ENCODE measurements around the gene TMEM169.
A peak's percentile ranks its signal among the peaks of the same experiment; 100 is the strongest.

Gene TMEM169

DNA sequence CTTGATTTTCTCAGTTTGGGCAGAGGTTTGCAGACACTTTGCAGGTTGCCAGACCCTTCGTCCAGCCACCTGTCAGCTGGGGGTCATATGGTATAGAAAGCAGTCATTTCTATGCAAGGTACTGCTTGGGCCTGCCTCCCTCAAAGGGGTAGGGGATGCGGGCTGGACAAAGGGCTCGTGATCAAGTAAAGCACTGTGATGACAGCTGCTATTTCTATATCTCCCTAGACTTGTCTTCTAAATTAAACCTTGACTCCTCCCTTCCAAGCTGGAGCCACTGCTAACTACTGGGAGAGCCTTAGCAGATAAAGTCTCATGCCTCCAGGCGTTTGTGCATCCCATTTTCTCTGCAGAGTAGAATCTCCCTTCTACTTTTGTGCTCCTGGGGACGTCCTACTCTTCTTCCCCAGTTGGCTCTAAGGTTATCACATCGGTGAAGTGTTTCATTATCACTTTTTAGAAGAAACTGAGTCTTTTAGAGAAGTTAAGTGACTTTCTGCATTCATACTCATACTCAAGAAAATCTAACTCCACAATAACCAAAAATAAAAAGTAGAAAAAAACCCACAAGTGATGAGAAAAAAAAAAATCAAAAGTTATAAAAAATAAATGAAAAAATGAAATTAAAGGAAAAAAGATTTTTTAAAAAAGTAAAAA lies 26.7 kb downstream of the TMEM169 start:
- DNase-seq, result no peak

DNA sequence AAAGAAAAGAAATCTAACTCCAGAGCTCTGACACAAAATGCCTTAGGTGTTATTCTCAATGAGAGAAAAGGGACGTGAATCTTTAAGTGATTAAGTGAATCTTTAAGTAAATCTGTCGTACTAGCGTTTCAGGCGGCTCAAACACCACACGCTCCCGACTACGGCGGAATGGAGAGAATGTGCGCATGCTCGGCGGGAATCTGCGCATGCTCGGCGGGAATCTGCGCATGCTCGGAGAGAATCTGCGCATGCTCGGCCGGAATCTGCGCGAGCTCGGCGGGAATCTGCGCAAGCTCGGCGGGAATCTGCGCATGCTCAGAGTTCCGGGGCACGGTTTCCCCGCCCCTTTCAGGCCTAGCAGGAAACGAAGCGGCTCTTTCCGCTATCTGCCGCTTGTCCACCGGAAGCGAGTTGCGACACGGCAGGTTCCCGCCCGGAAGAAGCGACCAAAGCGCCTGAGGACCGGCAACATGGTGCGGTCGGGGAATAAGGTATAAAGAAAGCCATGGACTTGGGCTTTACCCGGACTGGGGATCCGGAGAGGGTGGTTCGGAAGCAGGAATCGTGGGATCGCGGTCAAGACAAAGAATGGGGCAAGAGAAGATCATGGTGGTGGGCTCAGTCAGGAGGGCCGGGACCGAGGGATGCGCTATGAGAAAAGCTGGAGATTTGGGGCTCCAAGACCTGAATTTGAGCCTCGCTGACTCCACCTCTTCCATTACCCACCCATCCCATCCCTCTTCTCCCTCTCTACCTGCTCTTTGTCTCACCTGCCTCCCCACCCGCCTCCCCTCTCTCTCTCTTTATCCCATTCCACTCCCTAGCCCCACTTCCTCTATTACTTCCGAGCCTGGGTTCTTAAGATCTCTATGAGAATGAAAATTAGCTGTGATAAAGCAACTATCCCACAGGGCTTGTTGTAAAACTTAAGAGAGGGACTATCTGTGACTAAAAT lies 27.5 kb downstream of the TMEM169 start, which contains the start of gene XRCC5:
Gene XRCC5, plus strand, starts transcription at position 382 of the 955 bp plus-strand sequence. Its CDS starts 89 bp downstream, at position 471.
- peak; percentile 73 for DNase-seq

DNA sequence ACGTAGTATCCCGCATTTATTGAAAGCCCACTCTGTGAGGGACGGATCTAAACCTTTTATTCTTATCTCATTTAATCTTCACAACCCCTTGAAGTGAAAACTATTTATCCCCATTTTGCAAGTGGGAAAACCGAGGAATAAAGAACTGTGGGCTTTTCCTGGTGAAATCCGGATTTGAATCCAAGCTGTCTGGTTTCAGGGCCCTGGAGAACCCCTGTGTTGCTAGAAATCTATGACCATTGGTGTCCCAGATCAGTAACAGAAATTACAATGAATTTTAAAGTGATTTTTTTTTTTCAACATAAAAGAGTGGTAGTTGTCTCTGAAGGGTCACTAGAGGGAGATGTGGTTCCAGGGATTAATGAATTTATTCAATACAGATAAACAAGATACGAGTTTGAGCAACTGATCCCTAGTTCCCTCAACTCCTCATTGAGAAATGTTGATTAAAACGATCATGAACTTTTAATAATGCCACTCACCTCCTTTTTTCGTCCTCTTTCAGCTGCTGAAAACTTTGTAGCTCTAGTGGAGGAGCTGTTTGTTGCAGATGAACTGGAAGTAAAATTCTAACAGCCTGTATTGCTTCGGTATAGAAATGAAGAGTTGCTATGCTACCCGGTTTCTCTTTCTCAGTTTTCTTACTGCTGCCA lies 28.4 kb downstream of the TMEM169 start:
- DNase-seq, result no peak

DNA sequence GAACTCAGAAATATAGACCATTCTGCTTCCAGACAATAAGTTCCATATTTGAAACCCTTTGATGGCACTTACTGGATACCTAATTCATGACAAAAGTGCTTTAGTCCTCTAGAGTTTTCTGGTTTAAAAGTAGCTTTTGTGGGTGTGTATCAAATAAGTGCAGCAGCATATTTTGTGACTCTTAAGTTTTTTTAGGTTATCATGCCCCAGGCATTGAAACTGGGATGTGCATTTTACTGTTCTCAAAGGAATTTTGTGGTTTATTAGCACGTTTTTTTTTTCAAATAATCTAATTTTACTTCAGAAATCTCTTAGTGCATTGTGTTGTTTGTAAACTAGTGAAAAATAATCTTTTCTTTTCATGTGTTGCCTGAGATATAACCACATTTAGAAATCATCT lies 28.9 kb downstream of the TMEM169 start:
- DNase-seq, result no peak

DNA sequence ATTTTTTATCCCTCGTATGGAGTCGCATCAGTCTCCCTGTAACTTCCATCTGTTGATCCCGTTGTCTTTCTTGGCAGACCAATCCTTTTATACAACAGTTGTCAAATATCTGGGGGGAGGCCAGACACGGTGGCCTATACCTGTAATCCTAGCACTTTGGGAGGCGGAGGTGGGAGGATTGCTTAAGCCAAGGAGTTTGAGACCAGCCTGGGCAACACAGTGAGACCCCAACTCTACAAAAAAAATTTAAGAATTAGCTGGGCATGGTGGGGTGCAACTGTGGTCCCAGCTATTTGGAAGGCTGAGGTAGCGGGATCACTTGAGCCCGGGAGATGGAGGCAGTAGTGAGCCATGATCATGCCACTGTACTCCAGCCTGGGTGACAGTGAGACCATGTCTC lies 29.4 kb downstream of the TMEM169 start:
- DNase-seq, result no peak

DNA sequence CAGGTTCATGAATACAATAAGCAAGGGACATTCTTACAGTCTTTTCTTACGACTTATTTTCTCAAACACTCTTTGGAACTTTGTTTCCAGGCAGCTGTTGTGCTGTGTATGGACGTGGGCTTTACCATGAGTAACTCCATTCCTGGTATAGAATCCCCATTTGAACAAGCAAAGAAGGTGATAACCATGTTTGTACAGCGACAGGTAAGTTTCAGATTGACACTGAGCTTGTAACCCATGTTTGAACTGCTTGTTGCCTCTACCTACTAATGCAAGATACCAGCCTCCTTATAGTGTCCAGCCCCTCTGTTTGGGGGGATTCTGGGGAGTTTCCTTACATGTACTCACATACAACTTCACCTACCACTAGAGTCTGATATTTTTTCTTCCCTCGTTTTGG lies 31.2 kb downstream of the TMEM169 start:
- no peak for DNase-seq

DNA sequence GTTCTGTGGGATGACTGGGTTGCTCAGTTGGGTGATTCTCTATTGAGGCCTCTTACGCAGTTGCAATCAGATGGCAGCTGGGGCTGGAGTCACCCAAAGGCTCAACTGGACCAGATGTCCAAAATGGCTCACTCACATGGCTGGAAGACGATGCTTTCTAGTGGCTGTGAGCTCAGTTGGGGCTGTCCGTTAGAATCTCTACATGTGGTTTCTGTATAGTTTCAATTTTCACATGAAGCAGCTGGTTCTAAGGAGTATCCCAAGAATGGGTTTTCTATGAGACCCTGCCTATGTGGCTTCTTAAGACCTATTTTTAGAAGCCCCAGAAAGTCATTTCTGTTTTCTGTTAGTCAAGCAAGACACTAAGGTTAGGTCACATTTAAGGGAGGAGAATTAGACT lies 31.9 kb downstream of the TMEM169 start:
- no peak for DNase-seq

DNA sequence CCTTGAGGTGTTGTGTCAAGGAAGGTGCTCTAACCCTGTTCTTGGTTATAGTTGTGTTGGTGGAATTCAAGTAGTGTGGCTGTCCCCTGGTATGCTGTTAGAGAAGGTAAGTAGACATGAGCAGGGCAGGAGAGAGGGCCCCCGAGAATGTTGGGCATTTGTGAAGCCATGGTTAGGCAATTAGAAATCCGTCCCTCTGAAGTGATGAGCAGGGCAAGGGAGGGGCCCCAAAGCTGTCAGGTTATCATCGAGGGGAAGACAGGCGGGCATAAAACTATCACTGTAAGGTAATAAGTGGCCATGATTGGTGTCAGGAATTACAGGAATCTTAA lies 32.6 kb downstream of the TMEM169 start:
- no peak for DNase-seq

DNA sequence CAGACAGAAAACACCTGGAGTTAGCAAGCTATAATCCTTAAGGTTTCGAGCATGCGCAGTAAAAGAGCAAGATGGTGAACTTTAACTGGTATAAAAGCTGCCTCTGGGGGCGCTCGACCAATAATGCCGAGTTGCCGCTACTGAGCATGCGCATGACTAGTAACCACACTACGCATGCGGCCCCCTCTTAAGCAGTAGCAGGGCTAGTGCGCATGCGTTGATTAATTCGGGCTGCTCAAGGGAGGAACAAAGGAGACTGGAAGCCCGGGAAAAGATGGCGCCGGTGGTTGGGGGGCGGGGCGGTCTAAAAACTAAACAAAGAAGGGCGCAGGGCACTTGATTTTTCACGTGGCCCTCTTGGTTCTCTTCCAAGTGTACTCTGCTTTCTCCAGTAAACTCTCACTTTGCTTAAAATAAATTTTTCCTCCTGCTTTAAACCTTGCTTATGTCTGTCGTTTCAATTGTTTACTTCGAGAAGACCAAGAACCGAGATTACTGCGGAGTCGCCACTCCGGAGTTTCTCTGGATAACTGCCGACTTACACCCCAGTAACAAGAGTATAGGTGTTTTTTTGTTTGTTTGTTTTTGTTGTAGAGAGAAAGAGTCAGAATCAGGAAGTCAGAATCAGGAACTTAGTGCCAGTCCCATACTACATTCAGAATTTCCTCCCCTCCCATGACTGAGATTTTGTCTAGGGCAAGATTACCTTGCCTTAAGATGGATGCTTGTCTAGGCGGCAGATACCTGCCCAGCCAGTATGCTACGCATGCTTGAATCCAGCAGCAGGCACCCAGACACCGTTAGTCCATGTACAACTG lies 33.2 kb downstream of the TMEM169 start:
- peak; percentile 98 for DNase-seq

DNA sequence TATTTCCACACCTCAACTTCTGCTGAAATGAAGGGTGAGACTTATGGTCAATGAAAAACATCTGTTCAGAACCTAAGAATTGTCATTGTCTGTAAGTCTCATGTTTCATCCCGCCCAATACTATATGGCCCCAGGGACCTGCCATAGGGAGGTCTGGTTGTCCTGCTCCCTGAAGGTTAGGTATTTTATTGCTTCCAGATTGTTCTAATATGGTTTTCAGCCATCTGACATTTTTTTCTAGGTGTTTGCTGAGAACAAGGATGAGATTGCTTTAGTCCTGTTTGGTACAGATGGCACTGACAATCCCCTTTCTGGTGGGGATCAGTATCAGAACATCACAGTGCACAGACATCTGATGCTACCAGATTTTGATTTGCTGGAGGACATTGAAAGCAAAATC lies 34.7 kb downstream of the TMEM169 start:
- no peak for DNase-seq

DNA sequence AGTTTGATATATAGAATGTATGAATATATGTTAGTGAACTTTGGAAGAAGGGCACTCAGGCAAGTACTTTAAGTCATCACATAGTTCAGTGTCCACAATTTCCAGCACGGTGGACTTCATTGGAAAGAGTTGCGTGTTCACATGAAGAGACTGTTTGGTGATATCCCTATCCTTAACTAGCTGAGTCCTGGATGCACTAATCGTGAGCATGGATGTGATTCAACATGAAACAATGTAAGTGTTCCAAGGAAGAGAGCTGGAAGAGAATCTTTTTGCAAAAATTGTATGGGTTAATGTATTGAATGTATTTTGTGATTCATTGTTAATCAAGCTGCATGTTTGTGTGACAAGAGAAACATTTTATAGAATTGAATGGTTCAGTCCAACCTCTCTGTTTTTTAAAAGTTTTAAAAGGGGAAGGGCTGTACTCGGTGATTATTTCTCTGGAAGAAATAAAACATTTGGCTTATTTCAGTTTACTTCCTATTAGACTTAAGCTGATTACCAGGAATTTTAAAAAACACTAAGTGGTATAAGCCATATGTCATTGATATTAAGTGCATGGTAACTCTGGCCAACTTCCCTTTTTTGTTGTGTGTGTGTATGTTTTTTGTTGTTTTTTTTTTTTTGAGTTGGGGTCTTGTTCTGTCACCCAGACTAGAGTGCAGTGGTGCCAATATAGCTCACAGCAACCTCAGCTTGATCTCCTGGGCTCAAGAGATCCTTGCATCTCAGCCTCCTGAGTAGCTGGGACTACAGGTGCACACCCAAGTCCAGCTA lies 36.0 kb downstream of the TMEM169 start:
- no peak for DNase-seq

DNA sequence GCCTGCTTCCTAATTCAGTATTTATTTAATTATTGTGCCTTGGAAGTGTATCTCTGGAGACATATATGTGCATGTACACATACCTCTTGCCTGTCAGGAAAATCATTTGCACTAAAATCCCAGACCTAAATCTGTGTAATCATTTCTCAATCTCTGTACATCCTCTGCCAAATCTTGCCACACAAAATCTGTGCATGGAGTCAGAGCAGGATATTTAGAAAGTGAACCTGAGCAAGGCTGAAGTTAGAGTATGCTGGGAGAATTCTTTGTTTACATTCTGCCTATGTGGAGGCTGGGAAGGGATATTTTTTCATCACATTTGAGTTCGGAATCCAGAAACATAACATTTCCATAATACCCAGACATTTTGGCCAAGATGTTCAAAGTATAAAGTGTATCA lies 36.8 kb downstream of the TMEM169 start:
- no peak for DNase-seq

DNA sequence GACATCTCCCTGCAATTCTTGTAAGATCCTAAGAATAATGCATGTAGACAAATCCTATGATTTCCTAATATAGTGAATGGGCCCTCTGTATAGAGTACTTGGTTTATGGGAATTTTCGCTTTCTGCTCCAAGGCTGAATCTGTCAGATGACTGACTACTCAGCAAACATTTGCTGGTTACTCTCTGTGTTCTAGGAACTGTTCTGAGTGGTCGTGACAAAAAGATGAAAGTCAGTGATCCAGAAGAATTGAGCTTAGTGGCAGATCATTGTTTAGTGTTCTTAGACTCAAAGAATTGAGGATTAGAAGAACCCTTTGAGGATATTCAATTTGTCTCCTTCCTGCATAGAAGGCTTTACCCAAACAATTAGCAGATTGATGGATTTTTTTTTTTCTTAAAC lies 37.4 kb downstream of the TMEM169 start:
- no peak for DNase-seq

DNA sequence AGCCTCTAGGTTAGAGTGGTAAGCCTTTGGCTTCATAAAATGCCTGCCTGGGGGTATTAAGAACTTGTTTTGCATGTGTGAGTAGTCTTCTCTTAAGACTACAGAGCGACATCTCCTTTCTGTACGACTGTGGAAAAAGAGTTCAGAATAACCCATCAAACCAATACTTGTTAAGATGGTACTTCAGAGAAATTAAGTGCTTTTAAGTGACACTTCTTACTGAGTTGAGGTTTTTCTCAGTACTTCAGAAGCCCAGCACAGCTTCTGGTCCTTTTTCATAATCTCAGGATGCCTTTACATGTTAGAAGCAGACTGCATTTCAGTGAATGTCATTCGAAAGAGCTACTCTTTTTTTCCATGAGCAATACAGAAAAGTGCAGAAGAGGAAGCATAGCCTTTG lies 38.3 kb downstream of the TMEM169 start:
- no peak for DNase-seq

DNA sequence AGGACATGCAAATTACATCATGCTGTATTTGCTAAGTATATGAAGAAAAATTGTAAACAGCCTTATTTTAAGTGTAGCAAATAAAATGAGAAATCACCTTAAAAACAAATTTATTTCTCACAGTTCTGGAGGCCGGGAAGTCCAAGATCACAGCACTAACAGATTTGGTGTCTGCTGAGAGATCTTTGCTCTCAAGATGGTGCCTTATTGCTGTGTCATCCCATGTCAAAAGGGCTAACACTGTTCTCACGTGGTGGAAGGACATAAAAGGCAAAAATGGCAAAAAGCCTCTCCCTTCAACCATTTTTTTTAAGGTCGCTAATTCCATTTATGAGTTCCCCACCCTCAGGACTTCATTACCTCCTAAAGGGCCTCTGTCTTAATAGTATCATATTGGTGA lies 39.5 kb downstream of the TMEM169 start:
- no peak for DNase-seq

DNA sequence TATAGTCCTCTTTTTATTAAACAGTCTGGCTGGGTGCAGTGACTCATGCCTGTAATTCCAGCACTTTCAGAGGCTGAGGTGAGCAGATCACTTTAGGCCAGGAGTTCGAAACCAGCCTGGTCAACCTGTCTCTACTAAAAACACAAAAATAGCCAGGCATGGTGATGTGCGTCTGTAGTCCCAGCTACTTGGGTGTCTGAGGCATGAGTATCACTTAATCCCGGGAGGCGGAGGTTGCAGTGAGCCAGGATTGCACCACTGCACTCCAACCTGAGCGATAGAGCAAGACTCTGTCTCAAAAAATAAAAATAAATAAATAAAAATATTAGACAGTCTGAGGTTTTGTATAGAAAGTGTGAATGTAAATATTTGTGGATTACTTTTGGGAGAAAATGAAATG lies 45.2 kb downstream of the TMEM169 start:
- no peak for DNase-seq

DNA sequence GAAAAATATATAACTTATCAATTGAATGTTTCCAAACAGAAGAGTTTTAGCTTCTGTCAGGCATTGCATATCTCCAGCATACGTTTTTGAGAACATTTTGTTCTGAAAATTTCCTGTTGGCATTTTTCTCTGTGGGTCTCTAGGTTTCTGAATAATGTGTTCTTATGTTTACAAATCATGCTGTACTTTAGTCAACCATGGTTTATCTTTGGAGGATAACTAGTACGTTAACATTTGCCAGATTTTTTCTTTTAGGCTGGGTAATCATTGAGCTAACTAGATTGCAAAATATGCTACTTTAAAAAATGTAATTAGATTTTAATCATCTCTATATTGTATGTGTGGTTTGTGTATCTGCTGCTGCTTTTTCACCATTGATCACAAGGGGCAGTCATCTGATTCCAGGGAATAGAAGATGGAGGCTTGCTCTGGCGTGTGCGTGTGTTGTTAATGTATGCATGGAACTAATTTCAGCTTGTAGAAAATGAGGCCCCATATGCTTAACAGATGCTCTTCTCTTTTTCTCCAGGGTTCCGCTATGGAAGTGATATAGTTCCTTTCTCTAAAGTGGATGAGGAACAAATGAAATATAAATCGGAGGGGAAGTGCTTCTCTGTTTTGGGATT lies 48.7 kb downstream of the TMEM169 start:
- no peak for DNase-seq

DNA sequence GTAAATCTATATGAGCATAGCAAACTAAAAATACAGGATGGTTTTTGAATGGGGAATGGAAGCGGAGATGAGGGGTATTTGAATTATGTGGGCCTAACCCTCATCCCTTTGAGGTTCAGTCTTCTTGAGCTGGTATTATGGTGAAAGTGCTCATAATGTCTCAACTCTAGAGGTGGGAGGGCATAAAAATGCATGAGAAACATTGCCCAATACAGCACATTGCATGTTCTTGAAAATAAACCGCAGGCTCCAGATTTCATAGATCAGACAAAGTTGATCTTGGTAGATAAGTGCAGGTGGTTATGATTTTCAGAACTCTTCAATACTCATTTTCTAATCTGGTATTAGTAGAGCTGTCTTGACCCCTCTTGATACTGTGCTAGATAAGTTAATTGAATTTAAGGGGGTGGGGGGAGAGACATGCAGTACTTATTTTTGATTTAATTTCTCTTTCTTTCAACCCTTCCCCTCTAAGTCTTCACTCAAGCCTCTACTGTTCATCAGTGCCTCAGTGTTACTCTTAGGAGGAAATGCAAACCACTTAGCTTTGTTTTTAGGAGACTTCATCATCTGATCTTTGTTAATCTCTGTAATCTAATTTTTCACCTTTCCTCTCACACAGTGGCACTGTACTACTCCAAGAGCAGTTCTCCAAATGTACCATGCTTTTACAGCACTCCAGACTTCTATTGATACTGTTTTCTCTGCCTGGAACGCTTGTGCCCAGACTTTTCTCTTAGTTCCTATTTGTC lies 49.6 kb downstream of the TMEM169 start:
- no peak for DNase-seq

DNA sequence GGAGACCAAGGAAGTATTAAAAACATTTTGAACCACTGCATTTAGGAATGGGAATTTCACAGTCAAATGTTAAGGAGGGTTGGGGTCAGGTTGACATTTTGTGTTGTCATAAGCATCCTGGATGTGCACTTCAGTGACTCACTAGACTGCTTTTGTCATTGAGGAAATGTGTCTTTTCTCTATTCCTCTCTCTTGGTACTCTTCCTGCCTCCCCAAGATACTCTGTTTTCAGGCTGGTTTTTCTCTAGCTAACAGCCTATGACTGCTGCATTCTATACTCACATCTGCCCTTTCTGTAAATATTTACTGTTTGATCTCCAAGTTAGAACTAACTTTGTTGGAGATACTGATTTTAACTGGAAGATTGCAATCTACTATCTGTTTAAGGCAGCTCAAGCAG lies 50.9 kb downstream of the TMEM169 start:
- no peak for DNase-seq

DNA sequence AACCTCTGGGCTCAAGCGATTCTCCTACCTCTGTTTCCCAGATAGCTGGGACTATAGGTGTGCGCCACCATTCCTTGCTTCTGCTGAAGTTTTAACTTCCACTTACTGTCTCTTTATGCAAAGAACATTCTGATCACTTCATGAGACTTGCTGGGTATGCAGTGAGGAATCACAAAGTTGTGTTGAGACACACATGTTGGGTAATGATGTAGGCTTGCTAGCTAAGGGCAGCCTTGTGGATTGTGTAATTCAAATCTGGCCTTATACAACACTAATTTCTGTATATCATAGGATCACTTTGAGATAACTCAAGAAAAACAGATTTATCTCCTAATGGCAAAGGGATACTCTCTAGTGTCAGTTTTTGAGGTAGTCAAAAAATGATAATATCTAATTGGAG lies 51.7 kb downstream of the TMEM169 start:
- DNase-seq, result no peak

DNA sequence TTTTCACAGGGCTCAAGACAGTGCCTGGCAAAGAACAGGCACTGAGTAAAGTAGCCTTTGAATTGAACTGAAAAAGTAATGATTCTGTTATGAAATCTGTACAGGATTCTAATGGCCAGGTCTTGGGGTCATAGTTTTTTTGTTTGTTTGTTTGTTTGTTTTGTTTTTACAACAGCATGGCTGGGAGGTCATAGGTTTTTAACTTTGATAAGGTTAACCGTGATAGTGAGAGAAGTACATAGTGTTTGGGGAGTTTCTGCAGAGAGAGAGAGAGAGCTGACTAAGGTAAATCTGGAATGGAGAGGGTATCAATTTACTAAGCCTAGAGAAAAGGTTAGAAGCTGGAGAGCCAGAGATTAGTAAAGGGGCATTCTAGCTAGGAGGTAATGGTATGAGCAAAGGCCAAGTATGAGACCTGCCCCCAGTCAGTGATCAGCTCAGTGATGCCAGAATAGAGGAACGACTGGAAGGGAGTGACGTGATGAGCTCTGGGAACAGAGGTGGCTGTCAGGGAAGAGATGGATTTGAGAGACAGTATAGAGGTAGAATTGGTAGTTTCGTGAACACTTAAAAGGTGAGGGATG lies 53.3 kb downstream of the TMEM169 start:
- DNase-seq, result no peak
